DOHH2 (cell line): Measurements from ENCODE around the gene SNAI1.

ENCODE experiments used
- H3F3A ChIP-seq: fragments of 200-600 bp; sonication (generic), shearing (Covaris generic); 2 replicates; pipeline ENCODE4 v1.6.0; 2016; ENCODE audit warnings: antibody characterized with exemption, mild to moderate bottlenecking; ENCODE audit not compliant: control insufficient read depth, insufficient read depth
- H3K27ac ChIP-seq: fragments of 200-600 bp; sonication (generic); 2 replicates; pipeline ENCODE4 v1.5.1; 2014; ENCODE audit warnings: low read depth, mild to moderate bottlenecking, low read length, moderate library complexity
- H3K27me3 ChIP-seq: fragments of 200-600 bp; sonication (generic); 2 replicates; pipeline ENCODE4 v1.6.1; 2014; ENCODE audit warnings: mild to moderate bottlenecking, low read length, mixed read lengths; ENCODE audit not compliant: control insufficient read depth
- H3K36me3 ChIP-seq: fragments of 200-600 bp; sonication (generic); 2 replicates; pipeline ENCODE4 v1.6.1; 2014; ENCODE audit warnings: mild to moderate bottlenecking, low read length, moderate library complexity, mixed read lengths; ENCODE audit not compliant: control insufficient read depth
- H3K4me1 ChIP-seq: fragments of 200-600 bp; sonication (generic); 2 replicates; pipeline ENCODE4 v1.6.1; 2014; ENCODE audit warnings: mild to moderate bottlenecking, low read length, mixed read lengths; ENCODE audit not compliant: control insufficient read depth
- H3K4me2 ChIP-seq: fragments of 200-600 bp; sonication (generic); 2 replicates; pipeline ENCODE4 v1.6.0; 2014; ENCODE audit warnings: mild to moderate bottlenecking, low read length, moderate library complexity
- H3K4me3 ChIP-seq: fragments of 200-600 bp; sonication (generic); 2 replicates; pipeline ENCODE4 v1.5.1; 2014; ENCODE audit warnings: mild to moderate bottlenecking, low read length, mixed read lengths
- H3K79me2 ChIP-seq: fragments of 200-600 bp; sonication (generic); 2 replicates; pipeline ENCODE4 v1.6.1; 2014; ENCODE audit warnings: mild to moderate bottlenecking, low read length, mixed read lengths; ENCODE audit not compliant: control insufficient read depth
- H3K9me2 ChIP-seq: fragments of 200-600 bp; sonication (generic); replicated peaks from 2 replicates; pipeline ENCODE4 v1.6.1; 2014; ENCODE audit warnings: mild to moderate bottlenecking, low read length, mixed read lengths; ENCODE audit not compliant: control insufficient read depth
- H3K9me3 ChIP-seq: fragments of 200-600 bp; sonication (generic); 2 replicates; pipeline ENCODE4 v1.6.1; 2014; ENCODE audit warnings: antibody characterized with exemption, low read length, mixed read lengths; ENCODE audit not compliant: control insufficient read depth, insufficient read depth
- H4K20me1 ChIP-seq: fragments of 200-600 bp; sonication (generic); 2 replicates; pipeline ENCODE4 v1.6.0; 2014; ENCODE audit warnings: low read depth, mild to moderate bottlenecking, antibody characterized with exemption, low read length, moderate library complexity; ENCODE audit not compliant: control insufficient read depth, insufficient read depth
- CTCF ChIP-seq: fragments of 200-600 bp; sonication (generic); IDR thresholded peaks from one replicate; pipeline ENCODE4 v1.5.1; 2014; ENCODE audit warnings: antibody characterized with exemption, mild to moderate bottlenecking, low read depth, low read length; ENCODE audit not compliant: poor library complexity, severe bottlenecking
- EZH2phosphoT487 ChIP-seq: fragments of 200-600 bp; sonication (generic); IDR thresholded peaks from 2 replicates; pipeline ENCODE4 v1.6.1; 2017; ENCODE audit warnings: borderline replicate concordance, mild to moderate bottlenecking, antibody characterized with exemption, low read length, moderate library complexity, mixed read lengths

The SNAI1 gene

GRCh38 chr20:50026746-50027575, 44.2 kb downstream of the SNAI1 start:
- no peak overlapping the region for H3K27ac ChIP-seq
- H3K9me3 ChIP-seq = no peaks in the 10 kb centered on the region
- no peak for TF ChIP-seq CTCF
- no peak for TF ChIP-seq EZH2phosphoT487
- H3K27me3 ChIP-seq = peaks cover 10% of the 10 kb centered on the region; the same call in 1 of the 2 replicates
- no peaks in the 10 kb centered on the region for H3K4me1 ChIP-seq
- H4K20me1 ChIP-seq = no peaks in the 10 kb centered on the region
- H3F3A ChIP-seq = no peaks in the 10 kb centered on the region
- H3K4me3 ChIP-seq = no peak overlapping the region
- no peak overlapping the region for H3K4me2 ChIP-seq
- H3K79me2 ChIP-seq = no peaks in the 10 kb centered on the region
- no peaks in the 10 kb centered on the region for H3K9me2 ChIP-seq
- no peaks in the 10 kb centered on the region for H3K36me3 ChIP-seq

GRCh38 chr20:50027611-50028105, 44.9 kb downstream of the SNAI1 start:
- no peaks in the 10 kb centered on the region for H3K4me1 ChIP-seq
- H3K27ac ChIP-seq = no peak overlapping the region
- no peaks in the 10 kb centered on the region for H3K79me2 ChIP-seq
- no peaks in the 10 kb centered on the region for H3F3A ChIP-seq
- H3K9me2 ChIP-seq = no peaks in the 10 kb centered on the region
- H3K4me2 ChIP-seq = no peak overlapping the region
- H3K36me3 ChIP-seq = no peaks in the 10 kb centered on the region
- H4K20me1 ChIP-seq = no peaks in the 10 kb centered on the region
- H3K9me3 ChIP-seq = no peaks in the 10 kb centered on the region
- TF ChIP-seq EZH2phosphoT487 = no peak
- H3K27me3 ChIP-seq = peaks cover 10% of the 10 kb centered on the region; the same call in 1 of the 2 replicates
- H3K4me3 ChIP-seq = no peak overlapping the region

- no peaks in the 10 kb centered on the region for H4K20me1 ChIP-seq
- no peaks in the 10 kb centered on the region for H3K4me1 ChIP-seq
- no peak overlapping the region for H3K4me3 ChIP-seq
- no peaks in the 10 kb centered on the region for H3K9me3 ChIP-seq
- no peaks in the 10 kb centered on the region for H3K36me3 ChIP-seq
- TF ChIP-seq EZH2phosphoT487 = no peak
- TF ChIP-seq CTCF = no peak
- no peaks in the 10 kb centered on the region for H3F3A ChIP-seq
- H3K9me2 ChIP-seq = no peaks in the 10 kb centered on the region
- H3K27me3 ChIP-seq = peaks cover 10% of the 10 kb centered on the region; the same call in 1 of the 2 replicates
- H3K79me2 ChIP-seq = no peaks in the 10 kb centered on the region
- H3K27ac ChIP-seq = no peak overlapping the region
- no peak overlapping the region for H3K4me2 ChIP-seq
Observed at GRCh38 chr20:50029083-50029696, 46.4 kb downstream of the SNAI1 start.
